Left kidney (tissue), 2 donors: ENCODE data around the gene CTBP2. TPM values are rescaled to one million over a fixed set of nuclear protein-coding genes. Genes with fewer than 3 reads are reported as not detected.

ENCODE experiments used
- DNase-seq: peaks from one replicate; pipeline ENCODE4 v3.0.0-alpha.2; 2013
- polyA plus RNA-seq: library from polyadenylated mRNA; unstranded; fragments of 120-200 nt; gene quantifications from one replicate; pipeline ENCODE4 v1.2.1, GENCODE V29; 2013; ENCODE audit not compliant: insufficient read length

The CTBP2 gene
- polyA plus RNA-seq, 1 donor = 83.5 TPM

DNA sequence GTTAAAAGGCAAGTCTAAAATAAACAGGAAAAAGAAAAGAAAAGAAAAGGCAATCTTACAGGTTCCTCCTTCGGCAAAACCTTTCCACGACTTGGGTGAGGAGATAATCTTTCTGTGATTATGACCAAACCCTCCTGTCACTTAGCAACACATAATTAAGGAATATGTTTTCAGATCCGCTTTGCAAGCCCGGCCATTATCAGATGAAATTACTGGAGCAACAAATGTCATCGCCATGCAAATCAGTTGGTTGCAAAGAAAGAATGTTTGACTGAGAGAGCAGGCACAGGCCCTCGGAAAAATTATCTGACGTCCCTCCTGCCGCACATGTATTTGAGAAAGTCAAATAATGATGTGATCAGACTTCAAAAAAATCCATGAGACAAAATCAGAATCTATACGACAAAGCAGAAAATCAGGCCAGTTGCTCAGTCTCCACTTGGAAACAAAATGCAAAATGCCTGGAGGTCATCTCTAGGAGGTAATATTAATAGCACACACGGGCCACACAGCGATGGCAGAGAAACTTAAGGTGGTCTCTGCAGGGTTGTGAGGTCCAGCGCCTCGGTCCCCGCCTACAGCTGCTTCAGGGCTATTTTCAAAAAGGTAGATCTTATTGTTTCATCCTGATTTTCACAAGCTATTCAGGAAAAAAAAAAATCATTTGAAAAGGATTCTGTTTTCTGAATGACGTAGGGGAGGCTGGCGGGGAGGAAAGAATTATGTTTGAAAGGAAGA lies 135.7 kb downstream of the CTBP2 start:
- DNase-seq = no peak

DNA sequence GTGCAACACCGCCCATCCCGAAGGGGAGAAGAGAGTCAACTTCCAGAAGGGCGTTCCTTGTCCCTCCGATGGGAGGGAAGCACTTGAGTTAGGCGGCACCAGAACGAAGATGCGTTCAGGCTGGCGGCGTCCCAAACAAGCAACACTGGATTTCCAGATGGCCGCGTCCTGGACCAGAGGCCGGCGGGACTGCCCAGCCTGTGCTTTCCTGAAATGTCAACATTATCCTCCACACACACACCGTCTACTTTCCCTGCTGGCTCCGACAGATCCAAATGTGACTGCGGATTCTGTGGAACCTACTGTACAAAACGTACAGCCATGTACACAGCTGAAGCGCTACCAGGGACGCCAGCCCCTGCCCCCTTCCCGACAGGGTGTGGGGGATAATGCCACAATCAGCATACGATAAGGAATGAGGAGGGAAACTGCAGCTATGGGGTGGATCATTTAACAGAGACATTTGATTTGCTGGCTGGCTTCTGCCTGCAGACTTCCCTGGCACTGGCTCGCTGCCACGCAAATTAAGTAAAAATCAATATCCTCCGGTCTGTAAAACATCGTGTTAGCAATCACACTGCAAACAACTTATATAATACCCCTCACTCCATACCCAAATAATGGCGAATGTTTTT lies 136.4 kb downstream of the CTBP2 start:
- DNase-seq = no peak

GRCh38 chr10:125023255-125023654 lies 137.1 kb downstream of the CTBP2 start:
- peak; percentile 61 for DNase-seq

DNA sequence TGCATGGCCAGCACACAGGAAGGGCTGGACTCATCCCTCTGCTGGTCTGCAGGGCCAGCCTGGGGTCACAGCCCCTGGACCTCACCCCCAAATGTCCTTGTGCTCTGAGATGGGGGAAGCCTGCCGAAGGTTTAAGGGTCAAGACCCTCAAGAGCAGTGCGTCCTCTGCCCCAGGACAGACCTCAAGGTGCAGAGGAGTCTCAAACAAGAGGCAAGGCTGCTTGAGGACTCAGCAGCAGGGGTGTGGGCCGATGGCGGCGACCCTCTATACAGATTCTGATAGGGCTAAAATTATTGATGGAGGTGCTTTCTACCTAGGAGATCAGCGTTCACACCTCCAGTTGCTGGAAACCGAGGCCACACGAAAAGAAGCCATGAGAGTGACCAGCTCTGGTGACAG lies 137.7 kb downstream of the CTBP2 start:
- no peak for DNase-seq

DNA sequence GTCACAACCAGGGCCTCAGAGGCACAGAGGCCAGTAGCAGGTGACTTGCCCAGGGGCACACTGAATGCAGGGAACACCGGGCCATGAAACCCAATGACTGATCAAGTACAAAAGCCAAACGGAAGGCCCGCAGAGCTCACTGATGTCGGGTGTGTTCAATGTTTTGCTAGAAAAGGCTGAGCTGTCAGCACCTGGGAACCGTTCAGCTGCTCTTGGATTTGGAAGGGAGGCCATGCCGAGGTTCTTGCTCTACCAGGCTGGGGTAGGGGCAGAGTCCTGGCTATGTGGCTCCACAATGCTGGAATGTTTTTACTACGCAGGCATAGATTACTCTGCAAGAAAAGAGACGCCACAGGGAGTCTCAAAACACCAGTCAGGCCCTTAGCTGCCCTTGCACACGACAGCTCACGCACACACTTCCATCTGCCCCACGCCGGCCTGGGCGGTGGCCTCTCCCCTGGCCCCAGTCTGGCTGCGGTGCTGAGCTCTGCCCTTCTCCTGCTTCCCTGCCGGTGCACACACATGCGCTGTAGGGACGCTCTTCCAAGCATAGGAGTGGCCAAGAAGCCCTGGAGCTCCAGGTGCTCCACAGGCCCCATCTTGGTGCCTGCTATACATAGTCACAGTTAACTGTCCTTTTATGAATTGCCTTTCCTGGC lies 138.5 kb downstream of the CTBP2 start:
- no peak for DNase-seq

GRCh38 chr10:125020871-125021270 lies 139.5 kb downstream of the CTBP2 start:
- DNase-seq = no peak

- DNase-seq = no peak
These were observed 140.0 kb downstream of the CTBP2 start for GRCh38 chr10:125020386-125020785.

DNA sequence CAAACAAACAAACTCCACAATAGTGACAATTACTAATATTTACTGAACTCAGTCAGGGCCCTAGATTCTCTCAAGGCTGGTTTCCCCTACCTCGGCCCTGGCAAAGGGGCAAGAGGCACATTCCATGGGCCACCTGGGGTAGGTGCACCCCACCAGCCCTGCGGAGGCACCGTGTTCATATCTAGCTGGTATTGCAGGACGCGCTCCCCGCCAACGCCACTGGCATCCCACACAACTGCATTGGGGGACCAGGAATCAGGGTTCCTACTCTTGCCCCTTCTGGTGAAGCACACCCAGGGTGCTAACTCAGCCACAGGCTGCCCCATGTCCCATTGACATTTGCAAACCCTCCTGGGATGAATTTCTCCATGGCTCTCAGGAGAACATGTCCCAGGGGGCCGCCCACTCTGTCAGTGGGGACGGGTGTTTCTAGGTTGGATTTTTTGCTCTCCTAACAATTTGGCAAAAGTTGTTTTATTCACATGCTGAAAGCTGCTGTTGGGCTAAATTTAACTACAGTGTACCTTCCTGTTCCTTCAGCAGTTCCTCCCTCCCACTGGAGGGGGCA lies 141.7 kb downstream of the CTBP2 start:
- DNase-seq = no peak

DNA sequence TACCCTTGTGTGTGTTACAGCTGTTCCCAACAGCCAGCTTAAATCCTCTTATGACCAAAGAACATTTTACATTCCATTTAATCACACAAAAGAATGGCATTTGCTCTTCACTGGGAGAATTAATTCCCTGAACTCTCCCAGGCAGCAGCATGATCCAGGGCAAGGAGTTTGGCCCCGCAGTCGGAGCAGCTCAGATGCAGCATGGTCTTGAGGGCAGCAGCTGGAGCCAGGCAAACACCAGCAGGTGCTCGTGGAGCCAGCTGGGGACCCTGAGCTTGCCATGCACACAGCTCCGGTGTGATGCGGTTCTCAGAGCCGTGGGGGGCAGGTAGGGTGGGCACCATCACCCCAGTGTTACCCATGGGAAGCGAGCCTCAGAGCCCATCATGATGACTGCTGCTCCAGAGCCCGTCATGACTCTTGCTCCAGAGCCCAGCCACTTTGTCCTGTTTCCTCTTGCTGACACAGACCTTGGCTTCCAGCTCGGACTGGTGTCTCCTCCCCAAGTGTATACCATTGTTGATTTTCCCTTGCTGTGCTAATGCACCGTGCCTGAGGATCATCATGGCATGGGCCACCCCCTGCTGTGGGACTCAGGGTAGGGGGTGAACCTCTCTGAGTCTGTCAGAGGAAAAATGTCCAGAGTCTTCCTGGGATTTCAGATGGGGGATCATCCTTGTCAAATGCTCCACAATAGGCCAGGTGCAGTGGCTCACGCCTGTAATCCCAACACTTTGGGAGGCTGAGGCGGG lies 142.6 kb downstream of the CTBP2 start:
- no peak for DNase-seq

- DNase-seq = no peak
These were observed 143.7 kb downstream of the CTBP2 start for GRCh38 chr10:125016611-125017202.

DNA sequence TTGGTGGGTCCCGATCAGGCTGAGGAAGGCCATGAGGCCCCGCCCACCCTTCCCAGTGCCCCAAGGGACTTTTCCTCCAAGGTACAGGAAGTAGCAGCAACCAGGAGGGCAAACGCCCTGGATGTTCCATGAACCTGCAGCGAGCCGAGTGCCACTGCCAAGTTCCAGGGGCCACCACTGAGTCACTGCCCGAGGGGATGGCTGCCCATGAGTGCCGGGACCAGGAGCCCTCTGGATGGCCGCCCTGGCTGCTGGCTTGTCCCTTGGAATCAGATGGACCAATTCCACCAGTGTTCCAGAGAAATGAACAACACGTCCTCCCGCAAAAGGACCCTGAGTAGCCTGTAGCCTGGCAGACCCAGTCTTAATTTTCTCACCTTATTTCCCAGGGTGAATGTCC lies 144.2 kb downstream of the CTBP2 start:
- no peak for DNase-seq

DNA sequence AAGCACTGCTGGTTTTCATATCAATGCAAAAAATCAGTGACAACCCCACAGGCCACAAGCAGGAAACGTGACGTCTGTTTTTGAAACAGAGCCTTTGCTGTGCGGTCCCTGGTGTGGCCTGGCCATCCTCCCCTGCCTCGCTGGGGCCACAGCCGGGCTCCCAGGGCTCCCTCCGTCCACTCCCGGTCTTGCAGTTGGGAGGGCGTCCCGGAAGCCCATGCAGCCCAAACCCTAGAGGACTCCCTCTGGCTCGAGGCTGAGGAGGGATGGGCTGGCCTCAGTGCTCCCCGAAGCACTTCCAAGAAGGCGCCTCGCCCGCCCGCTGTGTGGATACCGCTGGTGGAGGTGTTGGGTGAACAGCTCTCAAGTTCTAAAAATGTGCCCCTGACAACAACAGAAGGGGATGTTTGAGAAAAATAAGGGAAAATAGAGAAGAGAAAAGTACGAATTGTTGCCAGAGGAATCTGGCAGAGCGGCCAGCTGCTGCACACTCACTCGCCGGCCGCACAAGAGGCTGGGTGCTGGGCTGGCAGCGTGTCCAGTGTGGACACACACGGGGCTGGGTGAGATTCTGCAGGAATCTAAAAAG lies 144.9 kb downstream of the CTBP2 start:
- DNase-seq = no peak

- no peak for DNase-seq
These were observed 145.5 kb downstream of the CTBP2 start for GRCh38 chr10:125014836-125015355.

DNA sequence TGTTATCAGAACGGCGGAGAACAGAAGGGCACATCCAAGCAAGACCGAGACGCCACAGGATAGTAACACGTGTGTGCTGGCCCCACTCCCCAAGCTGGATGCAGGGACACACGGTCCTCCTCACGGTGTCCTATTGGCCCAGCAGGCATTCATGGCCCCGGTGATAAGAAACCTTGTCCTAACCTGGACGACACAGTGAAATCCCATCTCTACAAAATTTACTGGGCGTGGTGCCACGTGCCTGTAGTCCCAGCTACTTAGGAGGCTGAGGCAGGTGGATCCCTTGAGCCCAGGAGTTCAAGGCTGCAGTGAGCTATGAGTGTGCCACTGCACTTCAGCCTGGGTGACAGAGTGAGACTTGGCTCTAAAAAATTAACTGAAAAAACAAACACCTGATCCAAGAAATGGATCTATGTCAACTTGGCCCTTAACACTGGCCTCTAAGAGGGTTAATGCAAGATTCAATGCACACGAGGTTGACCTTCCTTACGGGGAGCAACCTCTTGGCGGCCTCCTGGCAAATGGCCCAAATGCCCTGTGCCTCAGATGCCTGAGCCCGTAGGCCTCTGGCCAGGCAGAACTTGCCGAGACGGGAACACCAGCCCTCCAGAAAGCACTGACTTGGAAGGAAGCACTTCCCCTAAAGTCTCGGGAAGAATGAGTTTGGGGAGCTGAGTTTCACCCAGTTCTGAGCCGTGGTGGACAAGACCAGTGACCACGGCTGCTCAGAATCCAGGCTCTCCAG lies 146.1 kb downstream of the CTBP2 start:
- DNase-seq = no peak

GRCh38 chr10:125013529-125013872 lies 146.9 kb downstream of the CTBP2 start:
- DNase-seq = no peak

DNA sequence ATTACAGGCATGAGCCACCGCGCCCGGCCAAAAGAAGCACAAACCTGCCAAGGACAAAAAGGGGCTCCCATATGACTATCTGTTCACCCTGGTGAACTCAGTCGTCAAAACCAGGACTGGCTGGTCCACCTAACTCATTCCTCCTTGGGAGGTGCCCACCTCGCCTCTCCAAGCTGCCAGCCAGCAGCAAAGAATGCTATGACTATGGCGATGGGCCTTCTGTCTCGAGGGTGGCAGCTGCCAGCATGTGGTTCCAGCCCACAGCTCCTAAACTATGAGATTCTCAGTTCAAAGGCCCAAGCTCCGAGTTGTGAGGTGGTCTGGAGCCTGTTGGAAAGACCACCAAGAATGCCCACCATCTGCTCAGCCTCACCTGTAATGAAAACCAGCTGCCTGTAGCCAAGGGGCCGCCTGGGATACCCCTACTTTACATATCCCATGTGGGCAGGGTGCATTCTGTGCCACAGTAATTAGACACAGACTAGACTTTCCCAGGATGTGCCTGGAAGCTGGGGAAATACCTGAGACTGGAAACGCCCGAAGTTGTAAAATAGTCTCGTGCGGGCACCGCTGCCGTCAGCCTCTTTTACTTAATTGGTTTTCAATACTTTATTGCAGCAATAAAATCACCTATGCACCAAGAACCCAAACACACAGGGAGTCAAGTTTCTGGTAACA lies 147.4 kb downstream of the CTBP2 start:
- no peak for DNase-seq

- no peak for DNase-seq
These were observed 148.2 kb downstream of the CTBP2 start for GRCh38 chr10:125011926-125012705.

GRCh38 chr10:125011171-125011925 lies 149.0 kb downstream of the CTBP2 start:
- DNase-seq = no peak
